Kidney (tissue), 14 donors: Measurements from ENCODE around the gene KRTAP4-11. TPM values are rescaled to one million over a fixed set of nuclear protein-coding genes. Genes with fewer than 3 reads are reported as not detected.

Experiments
- DNase-seq, 5 donors: peaks; one replicate each; pipeline ENCODE4 v3.0.0-alpha.2; 2013 to 2020
- FAIRE-seq: peaks from 2 replicates; lab custom pipeline; 2012; peaks lifted over from hg19 to GRCh38; lab: Jason Lieb, UNC
- H3K27ac ChIP-seq, 2 donors: one replicate each; pipeline ENCODE4 v1.7.0; 2013; ENCODE audit warnings: low read depth in 2 of 2, low read length in 2 of 2, inconsistent platforms in 1 of 2
- H3K27me3 ChIP-seq: one replicate; pipeline ENCODE4 v1.7.1; 2013; ENCODE audit warnings: low read length, inconsistent platforms; ENCODE audit not compliant: control insufficient read depth, insufficient read depth
- H3K36me3 ChIP-seq, 3 donors: one replicate each; pipeline versions ENCODE4 v1.7.0 to v1.7.1; 2013; ENCODE audit warnings: low read length in 3 of 3, control low read depth in 1 of 3, inconsistent platforms in 1 of 3; ENCODE audit not compliant: insufficient read depth in 3 of 3, control insufficient read depth in 2 of 3
- H3K4me1 ChIP-seq, 3 donors: one replicate each; pipeline versions ENCODE4 v1.7.0 to v1.7.1; 2013; ENCODE audit warnings: low read length in 3 of 3, inconsistent platforms in 1 of 3, low read depth in 1 of 3; ENCODE audit not compliant: control insufficient read depth in 2 of 3, insufficient read depth in 2 of 3
- H3K4me3 ChIP-seq, 3 donors: one replicate each; pipeline versions ENCODE4 v1.7.0 to v1.8.1; 2013; ENCODE audit warnings: low read length in 3 of 3, control low read depth in 1 of 3, inconsistent platforms in 1 of 3
- H3K9ac ChIP-seq, 3 donors: one replicate each; pipeline versions ENCODE4 v1.7.0 to v1.7.1; 2013; ENCODE audit warnings: low read length in 3 of 3, control low read depth in 1 of 3, inconsistent platforms in 1 of 3
- H3K9me3 ChIP-seq, 3 donors: one replicate each; pipeline versions ENCODE4 v1.7.0 to v1.7.1; 2013; ENCODE audit warnings: low read length in 3 of 3, control low read depth in 1 of 3, inconsistent platforms in 1 of 3; ENCODE audit not compliant: control insufficient read depth in 2 of 3, insufficient read depth in 1 of 3
- intact Hi-C: fragments of 100-400 bp; cut with DNase I; formaldehyde crosslinking; loops from one replicate; pipeline ENCODE4 v1.11.1; 2022
- polyA plus RNA-seq: library from polyadenylated mRNA; stranded (reverse); fragments of 350-450 nt; fragmentation: Illumina TruSeq; extraction: RNeasy Lipid Tissue Mini Kit (QIAGEN cat#74804); gene quantifications from one replicate; pipeline ENCODE4 v1.2.3, GENCODE V29; 2014; ENCODE audit warnings: low read depth, low replicate concordance; ENCODE audit not compliant: insufficient read depth
- total RNA-seq: library from RNA; stranded (reverse); fragmentation: NEBNext Ultra II Directional; extraction: Animal tissue kit (Norgen Biotek cat#: 25700); gene quantifications from one replicate; pipeline ENCODE4 v1.2.1, GENCODE V29; 2021
- TF ChIP-seq, protein P1 (sequence below): IDR thresholded peaks from 3 replicates; pipeline ENCODE4 v1.5.1; 2012; ENCODE audit warnings: mild to moderate bottlenecking, moderate library complexity, borderline replicate concordance; ENCODE audit not compliant: insufficient read depth; ENCODE audit errors: extremely low read depth
- donor health status: control.
- donor health status: control.
- donor health status: control.
- donor health status: control.
- donor health status: control.
- donor health status: DM: yes; HTN: yes; CAD: no.
- donor health status: Normal renal cell carcinoma (clear cell type).

Gene KRTAP4-11
- total and polyA plus RNA-seq, 2 donors from 2014 or later = not detected

DNA sequence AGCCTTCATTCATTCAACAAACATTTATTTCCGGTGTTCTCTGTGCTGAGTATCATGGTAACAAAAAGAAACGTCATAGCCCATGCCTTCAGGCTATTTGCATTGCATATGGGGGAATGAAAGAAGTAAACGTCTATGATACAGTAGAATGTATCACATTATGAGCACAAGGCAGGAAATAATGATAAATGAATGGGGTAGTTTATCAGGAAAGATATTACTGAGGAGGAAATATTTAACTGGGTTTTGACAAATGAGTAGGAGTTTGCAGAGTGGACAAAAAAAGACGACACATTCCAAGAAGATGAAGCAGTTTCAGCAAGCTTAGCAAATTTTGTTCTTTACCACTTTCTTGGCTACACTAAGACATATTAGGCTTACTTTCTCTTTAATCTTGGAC, 35.5 kb downstream of the KRTAP4-11 start:
- Histone ChIP-seq H3K9me3 (no peaks in the 10 kb centered on the region), H3K4me1 (no peaks in the 10 kb centered on the region), H3K27ac (no peak overlapping the region), H3K9ac (no peak overlapping the region), H3K27me3 (no peaks in the 10 kb centered on the region), H3K4me3 (no peak overlapping the region), H3K36me3 (no peaks in the 10 kb centered on the region)
- FAIRE-seq (no peak), DNase-seq (no peak)
- TF ChIP-seq, protein P1, sequence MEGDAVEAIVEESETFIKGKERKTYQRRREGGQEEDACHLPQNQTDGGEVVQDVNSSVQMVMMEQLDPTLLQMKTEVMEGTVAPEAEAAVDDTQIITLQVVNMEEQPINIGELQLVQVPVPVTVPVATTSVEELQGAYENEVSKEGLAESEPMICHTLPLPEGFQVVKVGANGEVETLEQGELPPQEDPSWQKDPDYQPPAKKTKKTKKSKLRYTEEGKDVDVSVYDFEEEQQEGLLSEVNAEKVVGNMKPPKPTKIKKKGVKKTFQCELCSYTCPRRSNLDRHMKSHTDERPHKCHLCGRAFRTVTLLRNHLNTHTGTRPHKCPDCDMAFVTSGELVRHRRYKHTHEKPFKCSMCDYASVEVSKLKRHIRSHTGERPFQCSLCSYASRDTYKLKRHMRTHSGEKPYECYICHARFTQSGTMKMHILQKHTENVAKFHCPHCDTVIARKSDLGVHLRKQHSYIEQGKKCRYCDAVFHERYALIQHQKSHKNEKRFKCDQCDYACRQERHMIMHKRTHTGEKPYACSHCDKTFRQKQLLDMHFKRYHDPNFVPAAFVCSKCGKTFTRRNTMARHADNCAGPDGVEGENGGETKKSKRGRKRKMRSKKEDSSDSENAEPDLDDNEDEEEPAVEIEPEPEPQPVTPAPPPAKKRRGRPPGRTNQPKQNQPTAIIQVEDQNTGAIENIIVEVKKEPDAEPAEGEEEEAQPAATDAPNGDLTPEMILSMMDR = no peak
- intact Hi-C loops = no loop called here

DNA sequence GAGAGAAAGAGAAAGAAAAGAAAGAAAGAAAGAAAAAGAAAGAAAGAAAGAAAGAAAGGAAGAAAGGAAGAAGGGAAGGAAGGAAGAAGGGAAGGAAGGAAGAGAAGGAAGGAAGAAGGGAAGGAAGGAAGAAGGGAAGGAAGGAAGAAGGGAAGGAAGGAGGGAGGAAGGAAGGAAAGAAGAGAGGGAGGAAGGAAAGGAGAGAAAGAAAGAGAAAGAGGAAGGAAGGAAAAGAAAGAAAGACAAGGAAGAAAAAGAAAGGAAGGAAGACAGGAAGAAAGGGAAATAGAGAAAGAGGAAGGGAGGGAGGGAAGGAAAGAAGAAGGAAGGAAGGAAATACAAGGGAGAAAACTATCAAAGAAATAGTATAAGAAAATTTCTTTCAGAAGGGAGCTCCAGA, 41.4 kb downstream of the KRTAP4-11 start:
- FAIRE-seq = no peak
- no peak overlapping the region for H3K4me3 ChIP-seq
- H3K9ac ChIP-seq = no peak overlapping the region
- H3K36me3 ChIP-seq = no peaks in the 10 kb centered on the region
- no peak for DNase-seq
- TF ChIP-seq, protein P1 = no peak
- H3K27ac ChIP-seq = no peak overlapping the region
- intact Hi-C loops = no loop called here
- H3K9me3 ChIP-seq = no peaks in the 10 kb centered on the region
- H3K4me1 ChIP-seq = no peaks in the 10 kb centered on the region
- H3K27me3 ChIP-seq = no peaks in the 10 kb centered on the region

DNA sequence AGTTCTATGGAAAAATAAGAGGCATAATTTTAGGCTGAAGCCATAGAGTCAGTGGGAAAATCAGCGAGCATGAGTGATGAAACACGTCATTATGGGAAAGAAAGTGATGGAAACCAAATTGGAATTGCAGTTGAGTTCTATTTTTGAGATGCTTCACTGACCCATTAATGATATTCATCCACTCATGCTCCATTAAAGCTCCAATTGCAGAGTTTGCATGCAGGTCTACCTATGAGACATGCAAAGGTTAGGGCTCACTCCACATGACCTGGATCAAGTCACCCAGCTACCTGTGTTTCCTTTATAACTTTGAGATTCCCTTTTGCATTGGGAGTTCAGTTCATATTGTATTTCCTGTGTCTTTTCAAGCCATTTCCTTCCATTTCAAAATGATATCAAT, 44.5 kb downstream of the KRTAP4-11 start:
- H3K9me3 ChIP-seq = no peaks in the 10 kb centered on the region
- FAIRE-seq (no peak), DNase-seq (no peak)
- intact Hi-C loops = no loop called here
- TF ChIP-seq, protein P1 = no peak
- H3K36me3 ChIP-seq = no peaks in the 10 kb centered on the region
- H3K9ac ChIP-seq = no peak overlapping the region
- H3K4me3 ChIP-seq = no peak overlapping the region
- H3K27ac ChIP-seq = no peak overlapping the region
- no peaks in the 10 kb centered on the region for H3K27me3 ChIP-seq
- H3K4me1 ChIP-seq = no peaks in the 10 kb centered on the region
